ENCODE results near the gene CLK3.
"Not testable (repeated sequence)": the region's sequence is repeated elsewhere in the genome, so short reads cannot be mapped to it uniquely, and the experiment has no call there.

CLK3 gene

GRCh38 chr15:74615508-74616365 lies at the start of gene CLK3:
Gene CLK3, plus strand, starts transcription at chr15:74615836. Its CDS starts 3,361 bp downstream, at chr15:74619197.
- peak; percentile 97 for DNase-seq

GRCh38 chr15:74568594-74568993 lies 47.0 kb upstream of the CLK3 start:
- no peak for DNase-seq

GRCh38 chr15:74569731-74570070 lies 45.9 kb upstream of the CLK3 start:
- DNase-seq: no peak

- no peak for DNase-seq
These were observed 44.4 kb upstream of the CLK3 start for GRCh38 chr15:74571191-74571590.

GRCh38 chr15:74573987-74574386 lies 41.6 kb upstream of the CLK3 start:
- no peak for DNase-seq

- DNase-seq: no peak
These were observed 37.1 kb upstream of the CLK3 start for GRCh38 chr15:74578496-74578994.

- no peak for DNase-seq
These were observed 36.6 kb upstream of the CLK3 start for GRCh38 chr15:74579001-74579400.

GRCh38 chr15:74580538-74581350 lies 34.9 kb upstream of the CLK3 start:
- DNase-seq: no peak

GRCh38 chr15:74584204-74584603 lies 31.4 kb upstream of the CLK3 start:
- no peak for DNase-seq

- no peak for DNase-seq
These were observed 30.9 kb upstream of the CLK3 start for GRCh38 chr15:74584779-74585178.

GRCh38 chr15:74585191-74585590 lies 30.4 kb upstream of the CLK3 start:
- DNase-seq: no peak

- DNase-seq: no peak
These were observed 29.8 kb upstream of the CLK3 start for GRCh38 chr15:74585857-74586256.

GRCh38 chr15:74589826-74590225 lies 25.8 kb upstream of the CLK3 start:
- no peak for DNase-seq

GRCh38 chr15:74592222-74592621 lies 23.4 kb upstream of the CLK3 start:
- no peak for DNase-seq

- DNase-seq: no peak
These were observed 22.5 kb upstream of the CLK3 start for GRCh38 chr15:74593122-74593521.

GRCh38 chr15:74594455-74594854 lies 21.2 kb upstream of the CLK3 start:
- no peak for DNase-seq

- no peak for DNase-seq
These were observed 20.4 kb upstream of the CLK3 start for GRCh38 chr15:74595271-74595670.

GRCh38 chr15:74596736-74597135 lies 18.9 kb upstream of the CLK3 start:
- not testable (repeated sequence) for DNase-seq

GRCh38 chr15:74597146-74597705 lies 18.4 kb upstream of the CLK3 start:
- not testable (repeated sequence) for DNase-seq

GRCh38 chr15:74598126-74598842 lies 17.4 kb upstream of the CLK3 start:
- DNase-seq: no peak

- DNase-seq: no peak
These were observed 16.5 kb upstream of the CLK3 start for GRCh38 chr15:74599156-74599555.

- DNase-seq: no peak
These were observed 12.4 kb upstream of the CLK3 start for GRCh38 chr15:74603026-74603788.

Measured in 8988T (cell line).